GM04504 (cell line): ENCODE measurements around the gene C1QL1.

Experiments used
- DNase-seq: peaks from one replicate; pipeline ENCODE4 v3.0.0-alpha.2; 2012; ENCODE audit warnings: low read depth

The C1QL1 gene

DNA sequence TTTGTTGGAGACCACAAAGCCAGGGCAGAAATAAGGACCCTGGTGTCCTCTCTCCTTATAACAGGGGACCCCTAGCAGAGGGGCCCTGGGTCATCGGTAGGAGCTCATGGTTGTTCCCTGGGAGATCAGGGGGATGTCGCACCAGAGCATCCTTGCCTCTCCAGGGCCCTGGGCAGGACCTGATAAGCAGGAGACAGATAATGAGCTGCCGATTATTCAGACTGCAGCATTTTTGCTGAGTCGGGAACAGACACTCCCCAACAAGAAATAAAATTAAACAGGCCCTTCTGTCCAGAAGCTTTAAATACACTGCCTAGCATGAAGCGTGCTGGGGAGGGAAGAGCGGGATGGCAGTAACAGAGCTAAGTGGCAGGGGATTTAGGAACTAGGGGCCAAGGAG is 37.4 kb downstream of the C1QL1 start:
- DNase-seq, result no peak

DNA sequence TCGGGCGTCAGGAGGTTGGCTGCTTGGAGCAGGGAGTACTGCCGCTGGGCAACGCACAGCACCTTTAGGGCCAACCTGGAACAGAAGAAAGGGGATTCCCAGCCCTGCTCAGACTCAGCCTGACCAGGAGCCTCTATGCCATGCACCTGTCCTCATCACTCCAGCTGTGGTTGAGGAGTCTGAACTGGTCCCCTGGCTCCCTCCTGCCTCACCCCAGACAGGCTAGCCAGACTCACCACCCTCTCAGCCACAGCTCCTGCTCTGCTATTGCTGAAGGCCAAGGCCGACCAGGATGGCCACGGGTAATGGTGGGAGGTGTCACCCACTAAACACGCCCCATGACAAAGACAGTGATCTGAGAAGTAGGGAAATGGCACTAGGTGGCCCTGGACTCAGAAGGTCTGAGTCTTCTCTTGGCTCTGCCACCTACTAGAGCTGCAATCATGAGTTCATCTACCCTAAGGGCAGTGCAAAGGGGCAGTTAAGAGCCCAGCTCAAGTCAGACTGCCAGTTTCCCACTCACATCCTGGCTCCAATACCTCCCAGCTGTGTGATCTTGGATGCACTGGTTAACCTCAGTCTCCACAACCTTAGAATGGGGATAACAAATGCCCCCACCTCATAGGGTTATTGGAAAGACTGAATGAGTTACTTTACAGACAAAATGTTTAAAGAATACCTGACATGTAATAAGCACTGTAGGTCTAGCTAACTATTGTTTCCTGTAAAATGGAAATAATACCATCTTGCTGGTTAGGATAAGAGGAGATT is 39.0 kb downstream of the C1QL1 start:
- no peak for DNase-seq

DNA sequence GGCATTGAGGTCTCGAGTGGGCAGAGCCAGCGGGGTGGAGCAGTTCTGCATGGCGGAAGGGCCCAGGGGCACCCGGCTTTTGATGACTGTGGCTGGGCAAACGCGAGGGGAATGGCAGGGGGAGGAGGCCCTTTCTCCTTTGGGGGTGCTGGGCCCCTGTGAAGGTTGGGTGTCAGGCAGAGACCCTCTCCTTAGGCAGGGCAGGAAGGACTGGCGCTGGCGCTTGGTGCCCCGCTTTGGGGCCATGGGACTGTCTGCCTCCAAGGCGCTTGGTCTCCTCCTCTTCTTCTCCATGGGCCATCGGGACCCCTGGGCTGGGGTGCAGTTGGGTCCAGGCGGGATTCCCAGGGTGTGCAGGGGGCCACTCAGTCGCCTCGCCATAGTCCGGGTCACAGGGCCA is 40.0 kb downstream of the C1QL1 start:
- no peak for DNase-seq

DNA sequence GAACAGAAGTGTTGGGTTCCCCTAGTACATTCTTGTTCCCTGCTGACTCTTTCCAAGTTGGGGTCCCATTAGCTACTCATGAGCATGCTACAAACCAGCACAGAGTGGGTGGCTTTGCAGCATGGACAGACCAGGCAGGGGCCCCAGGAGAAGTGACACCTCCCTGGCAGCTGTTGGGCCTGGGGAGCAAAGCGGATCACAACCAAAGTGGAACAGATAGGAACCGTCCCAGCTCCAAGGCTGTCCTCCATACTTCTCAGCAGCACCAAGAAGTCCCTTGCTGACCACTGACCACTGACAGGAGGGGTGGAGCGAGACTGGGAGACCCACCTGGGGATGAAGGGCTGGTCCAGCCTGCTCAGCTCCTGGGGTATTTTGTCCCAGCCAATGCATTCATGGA is 40.4 kb downstream of the C1QL1 start:
- no peak for DNase-seq

DNA sequence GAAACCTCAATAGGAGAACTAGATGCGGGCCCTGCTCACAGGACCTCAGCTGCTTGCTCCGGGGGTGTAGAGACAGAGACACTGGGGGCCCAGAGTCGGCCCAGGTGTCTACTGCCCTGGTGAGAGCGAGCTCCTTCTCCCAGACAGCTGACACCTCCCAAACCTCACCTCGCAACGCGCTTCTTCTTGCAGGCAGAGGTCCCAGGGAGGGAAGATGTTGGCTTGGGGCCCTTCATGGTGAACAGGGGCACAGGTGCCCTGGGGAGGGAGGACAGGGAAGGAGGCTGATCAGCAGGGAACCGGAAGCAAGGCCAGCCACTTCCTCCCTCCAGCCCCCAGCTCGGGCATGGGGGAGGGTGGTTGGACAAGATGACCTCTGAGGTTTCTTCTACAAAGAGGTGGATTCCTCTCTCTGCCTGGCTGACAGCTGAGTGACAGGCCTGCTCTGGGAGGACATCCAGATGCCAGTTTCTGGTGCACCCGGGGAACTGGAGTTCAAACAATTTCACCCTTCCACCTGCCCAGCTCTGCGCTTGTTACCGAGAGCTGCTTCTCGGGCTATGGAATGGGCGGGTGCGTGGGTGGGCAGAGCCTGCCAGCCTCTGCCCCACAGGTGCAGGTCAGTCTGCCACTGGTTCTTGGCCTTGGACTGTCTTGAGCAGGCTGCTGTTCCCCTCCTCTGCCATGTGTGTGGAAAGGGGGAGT is 41.1 kb downstream of the C1QL1 start:
- no peak for DNase-seq

DNA sequence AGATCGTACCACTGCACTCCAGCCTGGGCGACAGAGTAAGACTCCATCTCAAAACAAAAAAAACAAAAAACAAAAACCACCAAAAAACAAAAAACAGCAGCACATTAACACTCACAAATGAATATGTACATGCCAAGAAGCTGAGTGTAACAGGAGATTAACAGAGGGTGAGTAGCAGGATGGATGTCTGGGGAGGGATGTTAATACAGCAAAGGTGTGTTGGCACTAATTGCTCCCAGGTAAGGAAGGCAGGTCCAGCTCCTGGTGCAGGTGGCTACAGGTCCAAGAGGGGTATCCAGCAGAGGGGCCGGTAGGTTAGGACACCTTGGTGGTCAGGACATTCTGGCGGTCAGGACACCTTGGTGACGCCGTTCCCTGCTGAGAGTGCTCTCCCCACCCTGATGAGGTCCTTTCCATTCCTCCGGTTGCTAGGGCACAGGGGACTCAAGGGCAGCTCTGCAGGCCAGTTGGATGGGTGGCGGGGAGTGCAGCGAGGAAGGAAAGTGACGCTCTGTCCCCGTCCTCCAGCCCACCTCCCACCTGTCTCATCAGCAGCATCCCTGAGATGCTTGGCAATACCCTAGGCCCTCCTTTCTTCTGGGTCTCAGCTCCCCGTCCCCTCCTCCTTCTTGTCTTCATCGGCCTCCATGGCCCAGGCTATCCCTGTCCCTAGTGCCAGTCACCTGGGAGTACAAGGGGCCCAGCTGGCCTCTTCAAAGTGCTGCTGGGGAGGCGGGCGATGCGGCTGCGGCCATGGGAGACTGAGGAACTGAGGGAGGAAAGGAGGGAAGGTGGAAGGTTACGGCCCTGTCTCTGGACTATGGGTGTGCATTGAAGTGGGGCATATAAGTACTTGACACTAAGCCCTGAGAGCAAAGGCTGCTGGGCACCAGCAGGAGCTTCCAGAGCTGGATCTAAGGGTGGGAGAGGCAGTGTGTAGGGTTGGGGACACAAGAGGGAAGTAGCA is 42.1 kb downstream of the C1QL1 start:
- no peak for DNase-seq

DNA sequence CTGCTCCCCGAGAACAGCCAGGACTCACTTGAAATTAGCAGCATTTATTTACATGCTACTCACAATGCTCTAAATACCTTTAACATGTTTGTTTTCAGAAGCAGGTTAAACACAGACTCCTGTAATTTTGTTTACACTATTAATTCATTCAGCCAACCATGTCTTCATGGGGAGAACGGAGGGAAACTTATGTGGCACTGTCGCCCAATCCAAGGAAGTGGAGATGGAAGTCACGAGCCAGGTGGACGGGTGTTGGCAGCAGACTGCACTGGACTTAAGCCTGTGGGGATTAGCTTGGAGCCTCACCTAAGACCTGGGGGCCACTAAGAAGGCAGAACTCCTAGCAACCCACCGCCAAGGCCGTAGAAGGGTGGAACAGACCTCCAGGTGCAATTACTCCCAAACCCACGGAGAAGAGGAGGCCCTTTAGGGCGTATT is 44.0 kb downstream of the C1QL1 start:
- no peak for DNase-seq

DNA sequence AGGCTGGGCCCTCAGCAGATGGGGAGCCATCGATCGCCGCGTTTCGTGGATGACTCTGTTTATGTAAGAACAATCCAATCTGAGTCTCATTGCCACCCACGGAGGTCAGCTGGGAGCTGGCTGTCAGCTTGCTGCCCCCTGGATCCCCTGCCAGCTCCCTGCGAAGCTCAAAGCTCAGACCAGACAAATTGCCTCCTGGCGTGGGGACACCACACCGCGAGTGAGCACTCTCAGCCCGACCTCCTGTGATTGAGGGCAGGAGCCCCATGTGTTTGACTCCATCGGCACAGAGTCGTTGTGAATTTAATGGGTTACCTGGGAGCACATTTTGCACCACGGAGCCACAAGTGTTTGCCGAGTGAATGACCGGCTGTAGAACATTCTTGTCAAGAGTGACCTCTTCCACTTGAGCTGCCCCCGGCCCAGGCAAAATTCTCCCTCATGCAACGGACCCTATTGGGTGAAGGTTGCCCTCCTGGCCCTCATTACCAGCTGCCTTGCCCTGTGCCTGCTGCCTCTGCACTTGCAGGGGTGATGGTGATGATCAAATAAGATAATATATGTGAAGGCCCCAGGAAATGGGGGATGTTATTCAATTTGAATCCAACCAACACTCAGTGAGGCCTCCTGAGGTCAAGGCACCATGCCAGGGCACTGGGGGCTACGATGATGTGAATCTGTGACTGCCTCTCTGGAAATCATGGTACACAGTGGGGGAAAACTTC is 45.2 kb downstream of the C1QL1 start:
- DNase-seq, result no peak

DNA sequence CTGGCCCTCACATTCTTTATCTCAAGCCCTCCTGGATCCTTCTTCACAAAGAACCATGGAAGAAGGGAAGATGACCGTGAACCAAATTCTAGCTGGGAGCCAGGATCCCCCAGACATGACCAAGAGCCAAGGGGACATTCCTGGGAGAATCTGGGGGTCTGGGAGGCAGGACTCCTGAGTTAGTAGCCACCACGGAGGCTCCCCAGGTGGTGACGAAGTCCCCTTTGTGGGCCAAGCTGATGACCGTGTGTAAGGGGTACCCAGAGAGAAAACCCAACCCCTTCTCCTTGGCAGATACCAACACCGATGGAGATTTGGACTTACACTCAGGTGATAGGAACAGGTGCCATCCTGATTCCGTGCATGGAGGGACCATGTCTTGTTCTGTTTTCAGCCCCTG is 46.0 kb downstream of the C1QL1 start:
- no peak for DNase-seq

DNA sequence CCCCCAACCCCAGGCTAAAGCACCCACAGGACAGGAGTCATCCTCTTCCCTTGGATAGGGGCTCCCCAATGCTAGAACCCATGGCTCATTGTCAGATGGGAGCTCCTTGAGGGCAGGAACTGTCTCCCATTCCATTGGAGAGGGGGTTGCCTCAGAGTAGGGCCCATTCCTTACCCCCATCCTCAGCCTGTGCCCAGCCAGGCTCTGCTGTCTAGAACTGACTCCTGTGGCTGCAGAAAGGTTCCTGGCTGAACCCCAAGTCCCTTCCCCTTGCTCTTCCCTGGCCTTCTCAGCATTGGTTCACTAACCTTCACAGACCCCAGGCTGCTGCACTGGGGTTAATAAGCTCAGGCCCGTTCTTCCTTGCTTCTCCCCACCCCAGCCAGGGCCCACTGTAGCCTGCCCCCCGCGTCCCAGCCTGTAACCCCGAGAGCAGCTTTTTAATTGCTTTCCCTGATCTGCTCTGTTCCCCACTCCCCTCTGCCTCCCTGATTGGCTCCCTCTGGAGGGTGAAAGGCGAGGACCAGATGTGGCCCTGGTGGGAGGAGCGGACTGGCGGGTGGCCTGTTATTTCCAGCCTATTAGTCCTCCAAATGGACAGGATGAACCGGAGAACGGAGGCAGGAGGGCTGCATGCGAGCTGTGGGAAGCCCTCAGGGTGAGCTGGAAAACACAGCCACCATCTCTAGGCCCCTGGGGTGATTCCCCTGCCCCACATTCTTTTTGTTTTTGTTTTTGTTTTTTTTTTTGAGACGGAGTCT is 46.8 kb downstream of the C1QL1 start:
- DNase-seq, result no peak

DNA sequence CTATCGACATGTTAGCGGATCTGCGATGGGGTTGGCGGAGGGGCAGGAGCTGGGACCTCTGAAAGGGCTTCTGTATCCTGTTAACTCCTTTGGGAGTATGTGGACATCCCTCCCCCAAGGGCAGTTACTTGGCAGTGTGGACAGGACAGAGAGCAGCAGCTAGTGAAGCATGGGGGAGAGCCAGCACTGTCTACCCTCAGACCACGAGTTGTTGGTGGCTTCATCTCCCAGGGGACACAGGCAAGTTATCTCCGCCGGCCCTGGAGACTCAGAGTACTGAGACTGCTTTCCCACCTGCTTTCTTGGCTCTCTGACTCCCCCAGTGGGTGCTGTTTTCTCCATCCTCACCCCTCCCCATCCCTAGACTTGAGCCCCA is 47.5 kb downstream of the C1QL1 start:
- no peak for DNase-seq

DNA sequence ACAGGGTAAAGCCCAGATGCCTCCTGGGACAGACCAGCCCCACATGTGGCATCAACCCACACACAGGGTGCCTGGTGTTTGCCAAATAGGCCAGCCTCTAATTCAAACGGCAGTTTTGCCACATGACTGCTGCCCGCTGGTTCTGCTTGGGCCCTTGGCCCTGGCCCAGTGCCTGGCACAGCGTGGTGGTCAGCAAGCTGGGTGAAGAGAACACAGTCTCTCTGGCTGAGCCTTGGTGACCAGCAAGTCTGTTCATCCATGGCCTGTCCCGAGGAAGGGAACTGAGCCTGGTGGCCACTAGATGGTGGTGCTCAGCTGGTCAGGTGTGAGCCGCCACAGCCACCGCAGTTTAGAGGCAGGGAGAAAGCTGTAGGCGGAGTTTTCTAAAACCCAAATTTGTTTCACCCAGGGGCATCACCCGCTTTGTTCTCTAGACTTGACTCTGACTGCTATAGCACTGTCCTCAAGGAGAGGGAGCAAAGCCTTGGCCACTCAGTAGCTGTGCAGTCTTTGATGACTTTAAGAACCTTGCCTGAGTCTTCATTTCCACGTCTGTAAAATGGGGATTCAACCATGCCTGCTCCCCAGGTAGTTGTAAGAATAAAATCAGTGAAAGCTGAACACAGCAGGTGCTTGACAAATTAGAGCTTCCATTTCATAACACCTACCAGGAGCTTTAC is 48.1 kb downstream of the C1QL1 start:
- DNase-seq, result peak; percentile 52

DNA sequence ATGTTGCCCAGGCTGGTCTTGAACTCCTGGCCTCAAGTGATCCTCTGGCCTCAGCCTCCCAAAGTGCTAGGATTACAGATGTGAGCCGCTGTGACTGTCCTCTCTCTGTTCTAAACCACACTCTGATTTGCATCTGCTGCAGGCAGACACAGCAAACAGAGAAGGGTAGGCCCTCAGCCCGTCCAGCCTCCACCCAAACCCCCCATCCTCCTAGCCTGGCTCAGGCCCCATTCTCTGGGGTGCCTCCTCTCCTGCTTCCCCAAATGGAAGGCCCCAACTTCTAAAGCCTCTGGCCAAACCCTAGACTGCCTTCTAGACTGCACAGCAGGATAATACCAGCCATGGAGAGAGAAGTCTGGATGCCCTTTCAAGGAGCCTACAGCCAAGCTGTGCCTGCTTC is 48.7 kb downstream of the C1QL1 start:
- no peak for DNase-seq

DNA sequence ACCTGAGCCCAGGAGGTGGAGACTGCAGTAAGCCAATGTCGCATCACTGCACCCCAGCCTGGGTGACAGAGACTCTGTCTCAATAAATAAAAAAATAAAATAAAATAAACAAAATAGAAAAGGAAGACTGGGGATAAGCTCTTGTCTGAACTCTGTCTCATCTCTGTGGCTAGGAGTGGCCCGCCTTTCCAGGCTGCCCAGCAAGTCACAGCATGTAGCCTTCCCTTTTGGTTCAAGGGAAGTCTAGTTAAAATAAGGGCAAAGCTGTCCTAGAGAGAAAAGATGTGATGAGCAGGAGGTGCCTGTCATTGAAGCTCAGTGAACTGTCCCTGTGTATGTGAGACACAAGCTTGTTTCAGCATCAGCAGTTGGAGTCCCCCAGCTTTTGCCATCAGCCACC is 50.1 kb downstream of the C1QL1 start:
- DNase-seq, result no peak

DNA sequence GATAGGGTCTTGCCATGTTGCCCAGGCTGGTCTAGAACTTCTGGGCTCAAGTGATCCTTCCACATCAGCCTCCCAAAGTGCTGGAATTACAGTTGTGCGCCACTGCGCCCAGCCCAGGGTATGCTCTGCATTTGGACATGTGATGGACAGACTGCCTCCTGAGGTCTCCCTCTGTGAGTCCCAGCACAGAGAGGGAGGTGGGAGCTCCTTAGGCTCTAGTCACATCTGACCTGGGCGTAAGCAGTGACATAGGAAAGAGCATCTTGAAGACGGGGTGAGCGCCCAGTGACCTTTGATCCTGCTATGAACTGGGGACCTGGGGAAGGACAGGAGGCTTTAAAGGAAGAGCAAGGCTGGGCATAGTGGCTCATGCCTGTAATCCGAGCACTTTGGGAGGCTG is 50.6 kb downstream of the C1QL1 start:
- no peak for DNase-seq

DNA sequence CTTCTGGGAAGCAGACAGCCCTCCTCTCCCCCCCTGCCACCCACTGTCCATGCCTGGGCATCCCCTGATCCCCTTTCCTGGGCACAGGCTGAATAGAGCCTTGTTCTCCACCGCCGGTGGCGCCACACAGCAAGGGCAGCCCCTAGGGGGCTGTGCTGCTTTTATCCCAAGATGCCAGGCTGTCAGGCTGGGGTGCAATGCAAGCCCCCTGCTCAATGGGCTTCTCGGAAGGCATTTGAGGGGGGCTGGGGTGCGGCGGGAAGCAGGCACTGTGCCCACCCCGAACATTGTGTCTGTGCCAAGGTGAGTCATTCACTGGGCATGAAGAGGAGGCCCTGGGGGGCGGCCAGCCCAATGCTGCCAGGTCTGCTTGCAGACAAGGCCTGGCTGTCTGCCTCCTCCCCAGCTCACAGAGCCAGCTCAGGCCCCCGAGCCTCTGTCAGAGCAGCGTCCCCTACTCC is 51.3 kb downstream of the C1QL1 start:
- DNase-seq, result no peak

DNA sequence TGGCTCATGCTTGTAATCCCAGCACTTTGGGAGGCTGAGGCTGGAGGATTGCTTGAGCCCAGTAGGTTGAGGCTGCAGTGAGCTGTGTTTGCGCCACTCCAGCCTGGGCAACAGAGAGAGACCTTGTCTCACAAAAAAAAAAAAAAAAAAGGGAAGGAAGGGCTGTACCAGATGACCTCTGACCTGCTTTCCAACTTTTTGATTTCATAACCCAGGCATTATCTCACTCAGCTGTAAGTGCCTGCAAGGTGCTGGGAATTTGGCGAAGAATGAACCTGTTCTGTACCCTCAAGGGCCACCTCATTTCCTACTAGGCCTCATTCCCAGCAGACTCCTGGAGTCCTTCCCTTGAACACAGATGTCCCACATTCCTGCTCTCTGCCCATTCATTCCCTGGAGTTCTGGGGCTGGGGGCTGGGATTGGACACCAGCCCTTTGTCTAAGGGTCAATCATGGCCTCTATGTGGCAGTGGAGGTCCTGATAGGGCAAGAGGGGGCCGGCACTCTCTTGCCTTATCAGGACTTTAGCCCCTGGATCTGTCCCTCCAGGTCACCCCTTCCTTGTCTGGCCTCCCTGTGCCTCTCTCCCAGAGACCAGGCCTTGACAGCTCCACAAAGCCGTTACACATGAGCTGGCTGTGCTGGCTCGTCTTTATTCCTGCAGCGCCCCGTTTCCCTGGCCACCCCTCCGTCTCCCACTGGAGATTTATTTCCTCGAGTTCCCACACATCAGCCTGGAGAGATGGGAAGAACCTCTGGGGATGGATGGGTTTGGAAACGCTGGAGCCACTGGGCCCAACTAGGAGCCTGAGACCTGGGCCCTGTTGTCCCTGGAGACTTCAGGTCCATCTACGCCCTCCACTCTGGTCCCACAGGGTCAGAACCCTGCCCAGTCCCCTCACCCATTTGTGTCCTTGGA is 52.0 kb downstream of the C1QL1 start:
- DNase-seq, result no peak

DNA sequence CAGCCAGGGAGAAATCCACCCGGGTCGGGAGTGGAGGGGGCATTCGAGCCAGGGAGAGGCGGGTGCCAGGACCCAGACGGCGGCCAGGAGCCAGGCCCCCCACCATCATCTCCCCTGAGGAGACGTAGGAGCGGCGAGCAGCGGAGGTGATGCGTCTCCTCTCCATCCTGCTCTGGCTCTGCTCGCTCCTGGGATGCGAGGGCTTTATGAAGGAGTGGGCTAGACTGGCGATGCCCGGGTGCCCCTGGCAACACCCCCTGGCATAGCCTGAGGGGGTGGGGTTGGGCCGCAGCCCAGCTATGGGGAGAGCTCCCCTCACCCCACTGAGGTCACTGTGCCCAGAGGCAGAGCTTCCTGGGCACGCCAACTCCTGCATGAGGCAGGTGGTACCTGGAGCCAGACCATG is 52.8 kb downstream of the C1QL1 start, which contains the start of gene GFAP:
TSS of gene GFAP (minus strand) at position 180 of the 406 bp plus-strand sequence. CDS start at position 166, 14 bp downstream.
- no peak for DNase-seq

DNA sequence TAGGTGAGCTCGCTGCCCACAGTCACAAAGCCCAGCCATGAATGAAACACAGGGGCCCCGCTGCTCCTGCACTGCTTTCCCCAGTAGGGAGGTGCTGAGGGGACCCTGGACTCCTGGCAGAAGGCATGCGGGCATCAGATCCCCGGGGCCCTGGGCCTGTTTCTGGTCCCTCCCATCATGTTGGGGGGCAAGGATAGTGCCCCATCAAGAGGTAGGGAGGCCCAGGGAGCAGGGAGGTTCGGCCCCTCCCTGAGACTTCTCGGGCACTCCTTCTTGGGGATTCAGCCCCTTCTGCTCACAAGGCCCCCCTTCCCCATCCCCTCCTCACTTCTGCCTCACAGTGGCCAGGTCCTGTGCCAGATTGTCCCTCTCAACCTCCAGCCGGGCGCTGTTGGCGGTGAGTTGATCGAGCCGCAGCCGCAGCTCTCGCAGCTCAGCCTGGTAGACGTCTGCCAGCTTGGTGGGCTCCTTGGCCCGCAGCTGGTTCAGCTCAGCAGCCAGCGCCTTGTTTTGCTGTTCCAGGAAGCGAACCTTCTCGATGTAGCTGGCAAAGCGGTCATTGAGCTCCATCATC is 53.3 kb downstream of the C1QL1 start:
- DNase-seq, result no peak
